H1 (cell line): ENCODE measurements around the gene FRMD3. TPM values are rescaled to one million over a fixed set of nuclear protein-coding genes. Genes with fewer than 3 reads are reported as not detected.

Experiments used
- CTCF ChIA-PET: fragments of 300-600 bp; sonication (Branson Sonifier 250); formaldehyde crosslinking; loops from one replicate; lab custom pipeline; 2021; ENCODE audit not compliant: partially characterized antibody; lab: Charles Lee
- POLR2A ChIA-PET: fragments of 300-600 bp; sonication (Branson Sonifier 250); formaldehyde crosslinking; loops from one replicate; lab custom pipeline; 2021; ENCODE audit warnings: inconsistent platforms; ENCODE audit not compliant: partially characterized antibody; lab: Charles Lee
- DNase-seq, 2 experiments: peaks; one replicate each; pipeline versions ENCODE4 v3.0.0 to v3.0.0-alpha.2; 2010 to 2022; ENCODE audit warnings: low spot score in 2 of 2, low read depth in 1 of 2, mixed read lengths in 1 of 2
- FAIRE-seq: peaks from 2 replicates; lab custom pipeline; 2011; peaks lifted over from hg19 to GRCh38; lab: Jason Lieb, UNC
- H2AFZ ChIP-seq: 2 replicates; pipeline ENCODE4 v1.8.1; 2012; ENCODE audit warnings: low read length, inconsistent platforms
- H2AK5ac ChIP-seq: 2 replicates; pipeline ENCODE4 v1.6.1; 2013; ENCODE audit warnings: low read depth, low read length
- H2BK120ac ChIP-seq: replicated peaks from 2 replicates; pipeline ENCODE3; 2013; ENCODE audit warnings: low read depth, low read length, inconsistent platforms
- H2BK12ac ChIP-seq: 2 replicates; pipeline ENCODE4 v1.6.1; 2013; ENCODE audit warnings: low read depth, low read length
- H2BK15ac ChIP-seq: 2 replicates; pipeline ENCODE4 v1.6.1; 2013; ENCODE audit warnings: low read length
- H2BK20ac ChIP-seq: 2 replicates; pipeline ENCODE4 v1.6.1; 2013; ENCODE audit warnings: low read length
- H2BK5ac ChIP-seq: 2 replicates; pipeline ENCODE4 v1.6.1; 2013; ENCODE audit warnings: low read depth, low read length
- H3K14ac ChIP-seq: 2 replicates; pipeline ENCODE4 v1.6.1; 2013; ENCODE audit warnings: inconsistent platforms; ENCODE audit not compliant: insufficient read length
- H3K18ac ChIP-seq: 2 replicates; pipeline ENCODE4 v1.6.1; 2013; ENCODE audit warnings: low read length; ENCODE audit errors: extremely low read depth
- H3K23ac ChIP-seq: 2 replicates; pipeline ENCODE4 v1.6.1; 2013; ENCODE audit warnings: inconsistent platforms; ENCODE audit not compliant: insufficient read length
- H3K23me2 ChIP-seq: 2 replicates; pipeline ENCODE4 v1.6.1; 2013; ENCODE audit warnings: low read depth, low read length
- H3K27ac ChIP-seq: 2 replicates; pipeline ENCODE4 v1.6.1; 2011; ENCODE audit warnings: low read depth, low read length, inconsistent platforms
- H3K27me3 ChIP-seq, 4 experiments: replicated peaks in 1 of 4; 1 replicate in 1 of 4; 2 replicates in 3 of 4; pipeline versions ENCODE4 v1.6.1 to v1.8.1; 2011 to 2013; ENCODE audit warnings: low read length in 3 of 4, mild to moderate bottlenecking in 3 of 4, inconsistent platforms in 2 of 4, mixed read lengths in 2 of 4, moderate library complexity in 1 of 4; ENCODE audit not compliant: control insufficient read depth in 3 of 4, insufficient read depth in 3 of 4; ENCODE audit errors: extremely low read depth in 1 of 4
- H3K36me3 ChIP-seq, 4 experiments: 2 replicates each; pipeline versions ENCODE4 v1.6.1 to v1.8.1; 2011 to 2013; ENCODE audit warnings: mild to moderate bottlenecking in 4 of 4, low read length in 3 of 4, moderate library complexity in 2 of 4, control low read depth in 1 of 4, inconsistent platforms in 1 of 4; ENCODE audit not compliant: insufficient read depth in 4 of 4, control insufficient read depth in 2 of 4
- H3K4ac ChIP-seq: replicated peaks from 2 replicates; pipeline ENCODE3; 2013; ENCODE audit warnings: low read length, low read depth, mixed read lengths, inconsistent platforms; ENCODE audit not compliant: insufficient read length
- H3K4me1 ChIP-seq, 4 experiments: replicated peaks in 1 of 4; 1 replicate in 1 of 4; 2 replicates in 3 of 4; pipeline versions ENCODE4 v1.6.1 to v1.8.1; 2011 to 2013; ENCODE audit warnings: low read length in 3 of 4, inconsistent platforms in 2 of 4, mixed read lengths in 1 of 4; ENCODE audit not compliant: insufficient read depth in 4 of 4, control insufficient read depth in 3 of 4
- H3K4me2 ChIP-seq, 2 experiments: 2 replicates each; pipeline versions ENCODE4 v1.6.1 to v1.8.1; 2011 to 2013; ENCODE audit warnings: low read depth in 2 of 2, low read length in 2 of 2, control low read depth in 1 of 2, inconsistent platforms in 1 of 2, mild to moderate bottlenecking in 1 of 2; ENCODE audit not compliant: insufficient read depth in 1 of 2
- H3K4me3 ChIP-seq, 4 experiments: fragments of 200-600, 300-600 bp in 1 of 4; sonication (generic), shearing (Covaris generic), sonication (Bioruptor Twin) in 1 of 4; 2 replicates each; pipeline versions ENCODE4 v1.5.1 to v1.8.1; 2011 to 2016; ENCODE audit warnings: low read length in 4 of 4, low read depth in 3 of 4, control low read depth in 2 of 4, inconsistent platforms in 2 of 4, mild to moderate bottlenecking in 2 of 4, mixed read lengths in 1 of 4, moderate library complexity in 1 of 4; ENCODE audit not compliant: insufficient read depth in 2 of 4; ENCODE audit errors: extremely low read depth in 1 of 4
- H3K56ac ChIP-seq: replicated peaks from 2 replicates; pipeline ENCODE3; 2013; ENCODE audit warnings: low read depth, mild to moderate bottlenecking, mixed read lengths, low read length, inconsistent platforms; ENCODE audit not compliant: insufficient read length
- H3K79me1 ChIP-seq: 2 replicates; pipeline ENCODE4 v1.6.1; 2013; ENCODE audit warnings: low read depth, low read length, control low read depth
- H3K79me2 ChIP-seq, 2 experiments: 2 replicates each; pipeline versions ENCODE4 v1.6.1 to v1.8.1; 2012 to 2013; ENCODE audit warnings: low read length in 2 of 2, mild to moderate bottlenecking in 2 of 2, inconsistent platforms in 1 of 2; ENCODE audit not compliant: insufficient read depth in 2 of 2, control insufficient read depth in 1 of 2
- H3K9ac ChIP-seq, 4 experiments: replicated peaks in 1 of 4; 1 replicate in 1 of 4; 2 replicates in 3 of 4; pipeline versions ENCODE4 v1.6.1 to v1.8.1; 2011 to 2013; ENCODE audit warnings: low read depth in 3 of 4, low read length in 3 of 4, control low read depth in 2 of 4, mild to moderate bottlenecking in 2 of 4, moderate library complexity in 2 of 4, inconsistent platforms in 1 of 4; ENCODE audit errors: extremely low read depth in 1 of 4
- H3K9me3 ChIP-seq, 2 experiments: 2 replicates each; pipeline versions ENCODE4 v1.6.1 to v1.8.1; 2012 to 2013; ENCODE audit warnings: mild to moderate bottlenecking in 2 of 2, moderate library complexity in 2 of 2, control low read depth in 1 of 2, inconsistent platforms in 1 of 2, low read depth in 1 of 2, low read length in 1 of 2, mixed read lengths in 1 of 2; ENCODE audit not compliant: insufficient read depth in 2 of 2
- H4K20me1 ChIP-seq, 2 experiments: replicated peaks in 1 of 2; 2 replicates each; pipeline versions ENCODE3 to v1.8.1; 2011 to 2013; ENCODE audit warnings: inconsistent platforms in 2 of 2, low read length in 2 of 2, mild to moderate bottlenecking in 1 of 2; ENCODE audit not compliant: insufficient read depth in 2 of 2, control insufficient read depth in 1 of 2
- H4K5ac ChIP-seq: 2 replicates; pipeline ENCODE4 v1.6.1; 2013; ENCODE audit warnings: low read length, low read depth, mixed read lengths, inconsistent platforms; ENCODE audit not compliant: insufficient read length
- H4K8ac ChIP-seq: 2 replicates; pipeline ENCODE4 v1.8.0; 2013; ENCODE audit warnings: mild to moderate bottlenecking, moderate library complexity, low read length, inconsistent platforms; ENCODE audit not compliant: insufficient read depth; ENCODE audit errors: extremely low read depth
- H4K91ac ChIP-seq: replicated peaks from 2 replicates; pipeline ENCODE3; 2013; ENCODE audit warnings: low read length, mixed read lengths, inconsistent platforms; ENCODE audit not compliant: insufficient read length
- CBX8 ChIP-seq: fragments of 300-800, 300-1000 bp; sonication (generic); IDR thresholded peaks from 2 replicates; pipeline ENCODE4 v1.7.1; 2016; ENCODE audit warnings: low read depth, low read length, borderline replicate concordance
- NRF1 ChIP-seq: IDR thresholded peaks from 2 replicates; pipeline ENCODE4 v1.6.1; 2011; ENCODE audit warnings: mild to moderate bottlenecking, low read depth, low read length, improper control_type of control experiment
- WGBS, 2 experiments: shearing (Covaris generic) in 1 of 2; methylation state at CpG; one replicate each; pipeline versions ENCODE4 v1.1.6 to v1.1.7; 2013 to 2015; ENCODE audit warnings: low lambda C conversion rate in 2 of 2, mixed read lengths in 2 of 2, inconsistent platforms in 1 of 2, low coverage in 1 of 2, missing lambda C conversion rate in 1 of 2; ENCODE audit not compliant: insufficient replicate concordance in 2 of 2, insufficient coverage in 1 of 2, insufficient read length in 1 of 2; ENCODE audit errors: extremely low coverage in 1 of 2, missing lambda C conversion rate in 1 of 2; 5-methylcytosine and 5-hydroxymethylcytosine counted together
- polyA plus RNA-seq, 7 experiments: library from polyadenylated mRNA; depleted of rRNA in 3 of 7; stranded (reverse) in 5 of 7; unstranded in 2 of 7; fragments of >200 nt in 5 of 7; fragments of 200-250 nt in 2 of 7; gene quantifications; 1 replicate in 5 of 7; 2 replicates in 1 of 7; 4 replicates in 1 of 7; pipeline versions ENCODE4 v1.2.1 to v1.2.3, GENCODE V29; 2011 to 2013; ENCODE audit warnings: missing spikeins in 2 of 7, mixed read lengths in 2 of 7
- total RNA-seq: library from RNA; stranded (reverse); fragmentation: NEBNext Ultra II Directional; extraction: Animal tissue kit (Norgen Biotek cat#: 25700); gene quantifications from 2 replicates; pipeline ENCODE4 v1.2.1, GENCODE V29; 2021

The FRMD3 gene
- total and polyA plus RNA-seq, 2 of the 8 experiments (the other 6 are each of a cell fraction or from before 2014, with no cell fraction given) = 0.15 to 1.4 TPM

- Histone ChIP-seq H3K4me3 (no peak overlapping the region), H3K27ac (no peak overlapping the region), H3K4ac (no peak overlapping the region), H2BK15ac (no peak overlapping the region), H3K36me3 (no peaks in the 10 kb centered on the region), H3K27me3 (no peaks in the 10 kb centered on the region), H3K4me2 (no peak overlapping the region), H4K5ac (no peak overlapping the region), H3K9ac (no peak overlapping the region), H3K79me2 (no peaks in the 10 kb centered on the region), H2BK5ac (no peak overlapping the region), H3K4me1 (no peaks in the 10 kb centered on the region), H3K23me2 (no peaks in the 10 kb centered on the region), H3K79me1 (no peaks in the 10 kb centered on the region), H2BK120ac (no peak overlapping the region), H2AFZ (no peak overlapping the region), H2BK20ac (no peak overlapping the region), H4K91ac (no peak overlapping the region), H3K23ac (no peak overlapping the region), H2AK5ac (no peak overlapping the region), H4K20me1 (no peaks in the 10 kb centered on the region), H2BK12ac (no peak overlapping the region), H3K9me3 (no peaks in the 10 kb centered on the region), H3K56ac (no peak overlapping the region), H4K8ac (no peak overlapping the region), H3K18ac (no peak overlapping the region), H3K14ac (no peak overlapping the region)
- ChIA-PET POLR2A (no interaction called here), CTCF (interaction anchor here (1.0 kb wide), 2 partner anchors 107 to 108 kb away, joined by 3 to 4 read pairs; no protein-coding TSS in a partner anchor)
- 95% methylated on average over 3 of the region's 3 CpGs; no CpG with 5 or more reads in 1 of the 2 experiments for WGBS, 2 experiments
- DNase-seq (no peak), FAIRE-seq (no peak)
- TF ChIP-seq NRF1 (no peak), CBX8 (no peak)
Observed at GRCh38 chr9:83441390-83441789, 96.8 kb downstream of the FRMD3 start.
